ENCODE data around the gene SLIT3.

Gene SLIT3

DNA sequence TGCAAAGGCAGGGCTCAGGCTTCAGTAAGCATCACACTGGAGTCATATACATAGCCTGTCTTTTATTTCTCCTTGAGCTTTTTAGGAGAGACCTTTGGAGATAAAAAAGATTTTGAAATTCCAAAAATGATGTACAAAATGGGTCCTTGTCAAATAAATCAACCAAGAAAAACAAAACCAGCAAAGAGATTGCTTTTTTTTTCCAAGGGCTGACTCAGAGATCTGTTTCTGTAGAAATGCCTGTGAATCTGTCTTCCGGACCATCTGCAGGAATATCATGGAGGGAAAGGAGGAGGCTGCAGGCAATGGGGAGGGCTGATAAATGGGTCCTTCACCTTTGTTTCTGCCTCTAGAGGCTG, 77.4 kb downstream of the SLIT3 start:
- Histone ChIP-seq H3K9ac (ENCODE audit: low read depth, low read length) (no peak overlapping the region), H3K4me1 (ENCODE audit: insufficient read depth, low read length) (no peaks in the 10 kb centered on the region), H4K20me1 (ENCODE audit: insufficient read depth, low read length) (no peaks in the 10 kb centered on the region), H3K9me3 (ENCODE audit: insufficient read depth, low read length, severe bottlenecking) (no peaks in the 10 kb centered on the region), H3K4me2 (ENCODE audit: insufficient read depth, low read length) (no peak overlapping the region), H3K4me3 (ENCODE audit: low read depth in 1 of 2, low read length in 2 of 2) (no peak overlapping the region), H3K27ac (ENCODE audit: low read length) (no peak overlapping the region), H3K79me2 (ENCODE audit: insufficient read depth, low read length) (no peaks in the 10 kb centered on the region), H3K27me3 (ENCODE audit: insufficient read depth, low read length, poor library complexity) (no peaks in the 10 kb centered on the region), H3K36me3 (ENCODE audit: insufficient read depth, low read length) (no peaks in the 10 kb centered on the region), H2AFZ (ENCODE audit: low read depth, low read length) (no peak overlapping the region)
- TF ChIP-seq, protein P1, sequence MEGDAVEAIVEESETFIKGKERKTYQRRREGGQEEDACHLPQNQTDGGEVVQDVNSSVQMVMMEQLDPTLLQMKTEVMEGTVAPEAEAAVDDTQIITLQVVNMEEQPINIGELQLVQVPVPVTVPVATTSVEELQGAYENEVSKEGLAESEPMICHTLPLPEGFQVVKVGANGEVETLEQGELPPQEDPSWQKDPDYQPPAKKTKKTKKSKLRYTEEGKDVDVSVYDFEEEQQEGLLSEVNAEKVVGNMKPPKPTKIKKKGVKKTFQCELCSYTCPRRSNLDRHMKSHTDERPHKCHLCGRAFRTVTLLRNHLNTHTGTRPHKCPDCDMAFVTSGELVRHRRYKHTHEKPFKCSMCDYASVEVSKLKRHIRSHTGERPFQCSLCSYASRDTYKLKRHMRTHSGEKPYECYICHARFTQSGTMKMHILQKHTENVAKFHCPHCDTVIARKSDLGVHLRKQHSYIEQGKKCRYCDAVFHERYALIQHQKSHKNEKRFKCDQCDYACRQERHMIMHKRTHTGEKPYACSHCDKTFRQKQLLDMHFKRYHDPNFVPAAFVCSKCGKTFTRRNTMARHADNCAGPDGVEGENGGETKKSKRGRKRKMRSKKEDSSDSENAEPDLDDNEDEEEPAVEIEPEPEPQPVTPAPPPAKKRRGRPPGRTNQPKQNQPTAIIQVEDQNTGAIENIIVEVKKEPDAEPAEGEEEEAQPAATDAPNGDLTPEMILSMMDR (IDR thresholded peaks at IDR 0.05; ENCODE audit: borderline replicate concordance, extremely low read depth, low read length, poor library complexity, severe bottlenecking), result no peak
- no peak for TF ChIP-seq EZH2 (IDR thresholded peaks at IDR 0.05; ENCODE audit: borderline replicate concordance, low read depth, low read length, severe bottlenecking)
- DNase-seq, result no peak
- ATAC-seq (ENCODE audit: insufficient read depth, low read depth), result no peak

- Histone ChIP-seq H3K27ac (ENCODE audit: low read length) (no peak overlapping the region), H4K20me1 (ENCODE audit: insufficient read depth, low read length) (no peaks in the 10 kb centered on the region), H3K4me2 (ENCODE audit: insufficient read depth, low read length) (no peak overlapping the region), H3K36me3 (ENCODE audit: insufficient read depth, low read length) (no peaks in the 10 kb centered on the region), H3K27me3 (ENCODE audit: insufficient read depth, low read length, poor library complexity) (no peaks in the 10 kb centered on the region), H3K79me2 (ENCODE audit: insufficient read depth, low read length) (no peaks in the 10 kb centered on the region), H3K9me3 (ENCODE audit: insufficient read depth, low read length, severe bottlenecking) (no peaks in the 10 kb centered on the region), H2AFZ (ENCODE audit: low read depth, low read length) (no peak overlapping the region), H3K9ac (ENCODE audit: low read depth, low read length) (no peak overlapping the region), H3K4me1 (ENCODE audit: insufficient read depth, low read length) (no peaks in the 10 kb centered on the region), H3K4me3 (ENCODE audit: low read depth in 1 of 2, low read length in 2 of 2) (no peak overlapping the region)
- TF ChIP-seq EZH2 (IDR thresholded peaks at IDR 0.05; ENCODE audit: borderline replicate concordance, low read depth, low read length, severe bottlenecking), result no peak
- TF ChIP-seq, protein P1 (IDR thresholded peaks at IDR 0.05; ENCODE audit: borderline replicate concordance, extremely low read depth, low read length, poor library complexity, severe bottlenecking), result no peak
- ATAC-seq (ENCODE audit: insufficient read depth, low read depth), result no peak
- DNase-seq, result no peak
Measured at GRCh38 chr5:169222934-169223594, 77.9 kb downstream of the SLIT3 start.

DNA sequence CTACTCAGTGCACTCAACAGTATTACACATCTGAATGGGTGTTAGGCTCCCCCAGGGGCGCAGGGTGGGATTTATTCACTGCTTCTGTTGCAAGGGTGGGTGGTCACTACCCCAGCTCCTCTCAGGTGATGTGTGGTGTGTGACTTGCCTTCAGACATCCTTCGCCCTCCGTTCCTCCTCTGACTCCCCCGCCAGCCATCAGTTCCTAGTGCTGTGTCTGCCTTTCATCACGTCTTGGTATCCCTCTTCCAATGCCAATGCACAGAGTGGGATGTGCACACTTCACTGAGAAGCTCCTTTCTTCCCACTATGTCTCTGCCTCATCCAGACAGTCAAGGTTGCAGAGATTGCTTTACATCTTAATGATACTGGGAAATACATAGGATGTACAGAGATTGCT, 79.4 kb downstream of the SLIT3 start:
- ATAC-seq (ENCODE audit: insufficient read depth, low read depth), result no peak
- H3K27me3 ChIP-seq (ENCODE audit: insufficient read depth, low read length, poor library complexity), result peaks cover 1% of the 10 kb centered on the region

More for the DNA sequence above, 79.4 kb downstream of the SLIT3 start:
- no peaks in the 10 kb centered on the region for H4K20me1 ChIP-seq (ENCODE audit: insufficient read depth, low read length)
- H3K9me3 ChIP-seq (ENCODE audit: insufficient read depth, low read length, severe bottlenecking), result no peaks in the 10 kb centered on the region
- no peaks in the 10 kb centered on the region for H3K79me2 ChIP-seq (ENCODE audit: insufficient read depth, low read length)
- H3K4me1 ChIP-seq (ENCODE audit: insufficient read depth, low read length), result no peaks in the 10 kb centered on the region
- no peak overlapping the region for H3K27ac ChIP-seq (ENCODE audit: low read length)
- no peak overlapping the region for H3K4me3 ChIP-seq (ENCODE audit: low read depth in 1 of 2, low read length in 2 of 2)
- no peak overlapping the region for H2AFZ ChIP-seq (ENCODE audit: low read depth, low read length)
- no peak overlapping the region for H3K4me2 ChIP-seq (ENCODE audit: insufficient read depth, low read length)
- TF ChIP-seq, protein P1 (IDR thresholded peaks at IDR 0.05; ENCODE audit: borderline replicate concordance, extremely low read depth, low read length, poor library complexity, severe bottlenecking), result no peak
- no peak for TF ChIP-seq EZH2 (IDR thresholded peaks at IDR 0.05; ENCODE audit: borderline replicate concordance, low read depth, low read length, severe bottlenecking)
- no peak overlapping the region for H3K9ac ChIP-seq (ENCODE audit: low read depth, low read length)
- H3K36me3 ChIP-seq (ENCODE audit: insufficient read depth, low read length), result no peaks in the 10 kb centered on the region
- no peak for DNase-seq

Measured in DND-41 (cell line).